ENCODE results near the gene ARHGAP33.

DNA sequence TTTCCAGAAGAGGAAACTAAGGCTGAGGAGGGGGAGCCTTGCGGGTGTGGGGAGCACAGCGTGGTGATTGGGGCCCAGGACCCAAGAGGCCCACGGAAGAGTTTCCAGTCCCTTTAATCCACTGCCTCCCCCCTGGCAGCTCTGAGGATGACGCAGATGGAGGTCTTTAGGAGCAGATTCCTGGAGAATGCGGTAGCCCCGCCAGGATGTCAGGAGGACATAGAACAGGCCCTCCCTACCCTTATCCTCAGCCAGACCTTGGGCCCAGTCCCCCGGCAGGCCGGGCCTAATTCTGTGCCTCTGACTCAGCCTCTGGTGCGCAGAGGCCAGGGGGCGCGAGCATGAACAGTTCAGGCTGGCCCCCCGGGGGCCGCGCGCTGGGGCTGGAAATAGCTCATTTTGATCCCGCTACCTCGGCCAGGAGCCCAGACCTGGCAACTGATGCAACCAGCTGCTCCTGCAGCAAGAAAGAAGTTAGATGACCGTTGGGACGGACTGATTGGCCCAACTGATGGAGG lies 18.1 kb upstream of the ARHGAP33 start:
- TF ChIP-seq, protein P1, sequence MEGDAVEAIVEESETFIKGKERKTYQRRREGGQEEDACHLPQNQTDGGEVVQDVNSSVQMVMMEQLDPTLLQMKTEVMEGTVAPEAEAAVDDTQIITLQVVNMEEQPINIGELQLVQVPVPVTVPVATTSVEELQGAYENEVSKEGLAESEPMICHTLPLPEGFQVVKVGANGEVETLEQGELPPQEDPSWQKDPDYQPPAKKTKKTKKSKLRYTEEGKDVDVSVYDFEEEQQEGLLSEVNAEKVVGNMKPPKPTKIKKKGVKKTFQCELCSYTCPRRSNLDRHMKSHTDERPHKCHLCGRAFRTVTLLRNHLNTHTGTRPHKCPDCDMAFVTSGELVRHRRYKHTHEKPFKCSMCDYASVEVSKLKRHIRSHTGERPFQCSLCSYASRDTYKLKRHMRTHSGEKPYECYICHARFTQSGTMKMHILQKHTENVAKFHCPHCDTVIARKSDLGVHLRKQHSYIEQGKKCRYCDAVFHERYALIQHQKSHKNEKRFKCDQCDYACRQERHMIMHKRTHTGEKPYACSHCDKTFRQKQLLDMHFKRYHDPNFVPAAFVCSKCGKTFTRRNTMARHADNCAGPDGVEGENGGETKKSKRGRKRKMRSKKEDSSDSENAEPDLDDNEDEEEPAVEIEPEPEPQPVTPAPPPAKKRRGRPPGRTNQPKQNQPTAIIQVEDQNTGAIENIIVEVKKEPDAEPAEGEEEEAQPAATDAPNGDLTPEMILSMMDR (conservative IDR thresholded peaks at IDR 0.05; ENCODE audit: low read depth, low read length): no peak
- TF ChIP-seq MXI1 (IDR thresholded peaks at IDR 0.05; ENCODE audit: borderline replicate concordance, low read depth, low read length): no peak; the same call in 1 of the 2 replicates
- TF ChIP-seq POLR2A (IDR thresholded peaks at IDR 0.05; ENCODE audit: low read depth, low read length): peak; percentile 82; the same call in 1 of the 2 replicates
- TF ChIP-seq SMC3 (IDR thresholded peaks at IDR 0.05; ENCODE audit: low read depth, low read length): 0 out of 2 replicates have a peak, but pooled peaks have one; percentile 5
- TF ChIP-seq FOS (IDR thresholded peaks at IDR 0.05; ENCODE audit: low read depth, low read length): peak; percentile 58
- TF ChIP-seq NFE2L2 (IDR thresholded peaks at IDR 0.05; ENCODE audit: low read depth, low read length): no peak; the same call in 1 of the 2 replicates
- TF ChIP-seq CEBPB (IDR thresholded peaks at IDR 0.05; ENCODE audit: low read depth, low read length): 0 out of 2 replicates have a peak, but pooled peaks have one; percentile 29
- peak; percentile 57; the same call in 1 of the 2 replicates for TF ChIP-seq MAZ (IDR thresholded peaks at IDR 0.05; ENCODE audit: borderline replicate concordance, low read depth, low read length)

Data from IMR-90 (cell line).